Heart left ventricle (tissue), 16 donors: ENCODE data around the gene TAS1R2. TPM values are rescaled to one million over a fixed set of nuclear protein-coding genes. Genes with fewer than 3 reads are reported as not detected.

Experiments used
- ATAC-seq, 4 donors: fragments of 200-7000 bp; cut with Tn5 transposase; one replicate each; pipeline ENCODE4 v1.9.1; 2020 to 2022; ENCODE audit warnings: moderate library complexity in 4 of 4, mild to moderate bottlenecking in 3 of 4, moderate number of reproducible peaks in 1 of 4
- DNase-seq, 5 donors: peaks; one replicate each; pipeline ENCODE4 v3.0.0-alpha.2; 2020
- H3K27ac ChIP-seq, 12 donors: fragments of 200-600 bp; sonication (generic) in 4 of 12; one replicate each; pipeline versions ENCODE4 v1.5.0 to v1.8.0; 2016 to 2022; ENCODE audit warnings: mild to moderate bottlenecking in 2 of 12
- H3K27me3 ChIP-seq, 9 donors: fragments of 200-600 bp; sonication (generic) in 2 of 9; one replicate each; pipeline versions ENCODE4 v1.5.1 to v1.8.0; 2016 to 2022; ENCODE audit warnings: mild to moderate bottlenecking in 3 of 9
- H3K36me3 ChIP-seq, 9 donors: fragments of 200-600 bp; sonication (generic) in 2 of 9; one replicate each; pipeline versions ENCODE4 v1.5.0 to v1.8.0; 2018 to 2022; ENCODE audit warnings: mild to moderate bottlenecking in 2 of 9
- H3K4me1 ChIP-seq, 12 donors: fragments of 200-600 bp; sonication (generic) in 4 of 12; one replicate each; pipeline versions ENCODE4 v1.5.0 to v1.8.0; 2016 to 2022; ENCODE audit warnings: mild to moderate bottlenecking in 3 of 12
- H3K4me3 ChIP-seq, 12 donors: fragments of 200-600 bp; sonication (generic) in 4 of 12; one replicate each; pipeline versions ENCODE4 v1.5.0 to v1.8.0; 2017 to 2022; ENCODE audit warnings: mild to moderate bottlenecking in 9 of 12, moderate library complexity in 4 of 12
- H3K9me3 ChIP-seq, 12 donors: fragments of 200-600 bp; sonication (generic) in 4 of 12; one replicate each; pipeline versions ENCODE4 v1.5.0 to v1.8.0; 2016 to 2022; ENCODE audit warnings: mild to moderate bottlenecking in 1 of 12
- POLR2A ChIP-seq, 2 donors: fragments of 450-650 bp; IDR thresholded peaks; one replicate each; pipeline ENCODE4 v1.6.1; 2017; ENCODE audit warnings: antibody characterized with exemption in 2 of 2, mild to moderate bottlenecking in 2 of 2, moderate library complexity in 2 of 2
- WGBS, 4 donors: extraction: QIAGEN DNeasy Blood & Tissue Kit in 2 of 4; methylation state at CpG; one replicate each; pipeline versions ENCODE4 v1.1.5 to v1.1.7; 2013 to 2018; 5-methylcytosine and 5-hydroxymethylcytosine counted together
- intact Hi-C, 10 donors: fragments of 100-400 bp; cut with DNase I; formaldehyde crosslinking; loops; one replicate each; pipeline versions ENCODE4 v1.11.1 to v1.14.2; 2022
- polyA plus RNA-seq, 2 donors: library from polyadenylated mRNA; stranded (reverse); fragments of 200-250 nt; gene quantifications; one replicate each; pipeline ENCODE4 v1.2.3, GENCODE V29; 2013
- total RNA-seq, 9 donors: library from RNA; depleted of rRNA in 2 of 9; stranded (reverse); fragments of >200 nt in 2 of 9; fragmentation: NEBNext Ultra II Directional in 3 of 9; extraction: Animal tissue kit (Norgen Biotek cat#: 25700) in 3 of 9; gene quantifications; one replicate each; pipeline versions ENCODE4 v1.1.0 to v1.2.4, GENCODE V29; 2016 to 2023
- TF ChIP-seq, protein P1 (sequence below), 12 donors: fragments of 200-600 bp; sonication (generic) in 4 of 12; IDR thresholded peaks; one replicate each; pipeline versions ENCODE4 v1.5.0 to v1.8.0; 2018 to 2022; ENCODE audit warnings: antibody characterized with exemption in 12 of 12, mild to moderate bottlenecking in 5 of 12
- donor health status: ischemic (EF 13 %, LVEDD 7.1; RV severe dilation, severe dysfunction).
- donor health status: healthy with polysubstance abuse.
- donor health status: DM: no; HTN: yes; CAD: no.
- donor health status: DM: no; HTN: no; CAD: no.
- donor health status: ischemic (EF 25% LVEDD 6.9; RV normal size, moderate dysfunction).
- donor health status: ischemic (EF 25% LVEDD 5.7; RV mildly dilated, moderate dysfunction).
- donor health status: healthy.
- donor health status: DM: yes; HTN: yes; CAD: no.
- donor health status: ischemic (EF 35%, LVEDD 5.7; RV mildly dilated, moderate dysfunction).
- donor health status: nonischemic (EF 11% LVEDD 7.7; RV severe dilation, severe dysfunction).
- donor health status: DM: yes; HTN: yes; CAD: no.
- donor health status: PGD.
- donor health status: ischemic (EF 29% LVEDD 5.4; RV normal size, mild dysfunction).
- donor health status: nonischemic (EF 23%, LVEDD 6.1; RV moderate dilation, normal function).

The TAS1R2 gene
- total and polyA plus RNA-seq, 11 donors = not detected

DNA sequence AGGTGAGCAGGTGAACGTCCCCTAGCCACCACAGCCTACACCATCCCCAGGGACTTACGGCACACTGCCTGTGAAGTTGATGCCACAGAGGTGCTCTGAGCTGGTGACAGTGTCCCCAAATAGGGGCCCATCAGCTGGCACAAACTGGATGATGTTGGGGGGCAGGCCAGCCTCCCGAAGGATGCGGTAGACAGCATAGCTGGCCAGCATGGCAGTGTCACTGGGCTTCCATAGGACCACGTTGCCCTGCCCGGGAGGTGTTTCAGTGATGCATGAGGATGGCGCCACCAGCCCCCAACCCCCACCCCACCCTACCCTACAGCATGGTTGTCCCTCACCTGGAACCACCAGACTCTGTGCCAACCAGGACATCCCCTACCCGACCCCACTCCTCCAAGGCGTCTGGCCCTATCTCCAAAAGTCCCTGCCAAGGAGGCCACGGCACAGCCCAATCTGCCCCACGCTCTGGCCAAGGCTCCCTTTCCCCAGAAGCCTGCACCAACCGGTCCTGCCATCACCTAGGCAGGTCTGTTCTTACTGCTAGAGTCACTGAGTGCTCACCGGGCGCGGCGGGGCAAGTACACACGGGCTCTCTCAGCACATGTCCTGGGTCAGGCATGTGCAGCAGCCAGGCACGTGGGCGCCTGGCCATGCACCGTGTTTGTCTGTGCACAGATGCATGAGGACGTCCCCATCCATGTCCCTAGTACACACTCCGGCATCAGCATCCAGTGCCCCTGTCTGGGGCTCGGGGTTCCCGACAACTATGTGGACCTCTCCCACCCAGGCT, 22.4 kb upstream of the TAS1R2 start:
- TF ChIP-seq, protein P1, sequence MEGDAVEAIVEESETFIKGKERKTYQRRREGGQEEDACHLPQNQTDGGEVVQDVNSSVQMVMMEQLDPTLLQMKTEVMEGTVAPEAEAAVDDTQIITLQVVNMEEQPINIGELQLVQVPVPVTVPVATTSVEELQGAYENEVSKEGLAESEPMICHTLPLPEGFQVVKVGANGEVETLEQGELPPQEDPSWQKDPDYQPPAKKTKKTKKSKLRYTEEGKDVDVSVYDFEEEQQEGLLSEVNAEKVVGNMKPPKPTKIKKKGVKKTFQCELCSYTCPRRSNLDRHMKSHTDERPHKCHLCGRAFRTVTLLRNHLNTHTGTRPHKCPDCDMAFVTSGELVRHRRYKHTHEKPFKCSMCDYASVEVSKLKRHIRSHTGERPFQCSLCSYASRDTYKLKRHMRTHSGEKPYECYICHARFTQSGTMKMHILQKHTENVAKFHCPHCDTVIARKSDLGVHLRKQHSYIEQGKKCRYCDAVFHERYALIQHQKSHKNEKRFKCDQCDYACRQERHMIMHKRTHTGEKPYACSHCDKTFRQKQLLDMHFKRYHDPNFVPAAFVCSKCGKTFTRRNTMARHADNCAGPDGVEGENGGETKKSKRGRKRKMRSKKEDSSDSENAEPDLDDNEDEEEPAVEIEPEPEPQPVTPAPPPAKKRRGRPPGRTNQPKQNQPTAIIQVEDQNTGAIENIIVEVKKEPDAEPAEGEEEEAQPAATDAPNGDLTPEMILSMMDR (IDR thresholded peaks at IDR 0.05) = no peak
- TF ChIP-seq POLR2A (IDR thresholded peaks at IDR 0.05) = no peak
- H3K4me3 ChIP-seq = no peak overlapping the region
- H3K4me1 ChIP-seq = peaks cover 0 to 5% (median 0%) of the 10 kb centered on the region in 12 donors
- peaks cover 0 to 25% (median 7%) of the 10 kb centered on the region in 9 donors for H3K36me3 ChIP-seq
- DNase-seq (no peak), ATAC-seq (no peak)
- 92 to 96% (median 94%) methylated on average over 8 to 24 of the region's 24 CpGs for WGBS, 4 donors
- H3K27ac ChIP-seq = no peak overlapping the region
- no peaks in the 10 kb centered on the region for H3K27me3 ChIP-seq
- H3K9me3 ChIP-seq = no peaks in the 10 kb centered on the region
- intact Hi-C loops = loop anchor here in 3 of 10 donors (2.0 to 10.0 kb wide), 4 partner anchors 210 to 353 kb away; no protein-coding TSS in a partner anchor

DNA sequence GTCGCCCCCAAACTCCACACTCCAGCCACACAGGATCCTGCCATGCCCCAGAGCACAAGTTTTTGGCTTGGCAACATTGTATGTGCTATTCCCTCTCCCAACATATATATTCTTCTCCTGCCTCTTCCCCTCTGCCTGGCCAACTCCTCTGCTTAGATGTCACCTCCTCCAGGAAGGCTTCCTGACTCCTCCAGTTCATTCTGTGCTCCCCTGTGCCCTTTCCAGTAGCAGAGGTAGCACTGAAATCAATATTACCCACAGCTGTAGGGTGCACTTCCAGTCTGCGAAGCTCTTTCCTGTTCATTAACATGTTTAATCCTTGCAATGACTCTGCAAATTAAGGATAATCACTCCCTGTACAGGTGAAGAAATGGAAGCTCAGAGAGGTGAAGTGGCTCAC, 21.7 kb upstream of the TAS1R2 start:
- TF ChIP-seq, protein P1 (IDR thresholded peaks at IDR 0.05) = no peak
- TF ChIP-seq POLR2A (IDR thresholded peaks at IDR 0.05) = no peak
- Histone ChIP-seq H3K4me1 (peaks cover 0 to 5% (median 0%) of the 10 kb centered on the region in 12 donors), H3K9me3 (no peaks in the 10 kb centered on the region), H3K36me3 (peaks cover 0 to 30% (median 7%) of the 10 kb centered on the region in 9 donors), H3K4me3 (no peak overlapping the region), H3K27me3 (no peaks in the 10 kb centered on the region), H3K27ac (no peak overlapping the region)
- 94 to 100% (median 97%) methylated on average over 2 of the region's 2 CpGs for WGBS, 4 donors
- DNase-seq = no peak
- ATAC-seq = no peak
- intact Hi-C loops = loop anchor here in 2 of 10 donors (5.0 to 10.0 kb wide), 3 partner anchors 211 to 354 kb away; no protein-coding TSS in a partner anchor

DNA sequence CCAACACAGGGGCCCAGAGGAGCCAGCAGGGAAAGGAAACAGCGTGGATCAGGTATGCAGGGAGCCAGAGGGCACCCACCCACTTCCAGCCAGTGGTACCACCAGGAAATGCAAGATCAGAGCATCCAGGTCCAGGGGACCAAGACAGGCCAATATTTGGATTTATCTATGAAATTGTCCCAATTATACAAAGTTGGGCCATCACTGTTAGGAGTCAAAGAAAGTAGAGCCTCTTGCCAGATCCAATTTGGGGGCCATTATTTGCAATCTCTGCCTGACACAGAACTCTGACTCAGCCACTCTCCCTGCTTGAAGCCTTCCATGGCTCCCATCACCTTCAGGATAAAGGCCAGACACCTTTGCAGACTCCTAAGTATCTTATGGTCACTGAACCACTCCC, 21.1 kb upstream of the TAS1R2 start:
- H3K27ac ChIP-seq = no peak overlapping the region
- ATAC-seq (no peak), DNase-seq (no peak)
- peaks cover 0 to 30% (median 7%) of the 10 kb centered on the region in 9 donors for H3K36me3 ChIP-seq
- peaks cover 0 to 5% (median 0%) of the 10 kb centered on the region in 12 donors for H3K4me1 ChIP-seq
- TF ChIP-seq, protein P1 (IDR thresholded peaks at IDR 0.05) = no peak
- TF ChIP-seq POLR2A (IDR thresholded peaks at IDR 0.05) = no peak
- 93 to 100% (median 98%) methylated on average over 1 of the region's 1 CpG for WGBS, 4 donors
- intact Hi-C loops = loop anchor here in 2 of 10 donors (5.0 to 10.0 kb wide), 3 partner anchors 212 to 354 kb away; no protein-coding TSS in a partner anchor
- no peaks in the 10 kb centered on the region for H3K9me3 ChIP-seq
- no peak overlapping the region for H3K4me3 ChIP-seq
- no peaks in the 10 kb centered on the region for H3K27me3 ChIP-seq

DNA sequence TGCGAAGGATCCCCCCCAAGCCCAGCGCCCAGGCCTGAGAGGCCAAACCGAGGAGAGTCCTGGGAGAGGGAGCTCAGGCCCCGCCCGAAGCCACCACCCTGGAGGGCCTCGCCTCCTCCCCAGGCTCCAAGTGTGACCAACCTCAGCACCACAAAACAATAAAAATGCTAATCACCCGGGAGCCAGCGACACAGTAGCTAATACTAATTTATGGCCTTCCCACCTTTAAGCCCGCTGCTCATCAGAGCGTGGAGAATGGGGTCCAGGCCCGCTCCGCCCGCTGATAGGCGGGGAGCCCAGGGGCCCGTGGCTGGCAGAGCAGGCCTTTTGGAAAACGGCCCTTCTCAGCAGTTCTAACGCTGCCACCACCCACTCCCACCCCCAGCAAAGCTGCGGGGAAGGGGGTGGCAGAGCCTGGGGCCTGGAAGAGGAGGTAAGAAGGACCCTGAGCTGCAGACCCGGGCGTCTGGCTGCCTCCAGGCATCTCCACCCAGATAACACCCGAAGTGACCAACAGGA, 20.4 kb upstream of the TAS1R2 start:
- Histone ChIP-seq H3K36me3 (peaks cover 0 to 30% (median 7%) of the 10 kb centered on the region in 9 donors), H3K27me3 (no peaks in the 10 kb centered on the region), H3K4me1 (peaks cover 0 to 10% (median 0%) of the 10 kb centered on the region in 12 donors), H3K4me3 (no peak overlapping the region), H3K9me3 (no peaks in the 10 kb centered on the region), H3K27ac (no peak overlapping the region)
- no peak for ATAC-seq
- no peak for DNase-seq
- TF ChIP-seq, protein P1 (IDR thresholded peaks at IDR 0.05) = no peak
- no peak for TF ChIP-seq POLR2A (IDR thresholded peaks at IDR 0.05)
- intact Hi-C loops = loop anchor here in 5 of 10 donors (5.0 to 10.0 kb wide), 4 partner anchors 212 to 355 kb away; no protein-coding TSS in a partner anchor
- 80 to 87% (median 85%) methylated on average over 12 to 21 of the region's 21 CpGs for WGBS, 4 donors
